GM04504 (cell line): Measurements from ENCODE around the gene TTLL11.
"Not testable (repeated sequence)": the region's sequence is repeated elsewhere in the genome, so short reads cannot be mapped to it uniquely, and the experiment has no call there.

Experiments used
- DNase-seq: peaks from one replicate; pipeline ENCODE4 v3.0.0-alpha.2; 2012; ENCODE audit warnings: low read depth

The TTLL11 gene

GRCh38 chr9:121814594-121814993 lies 278.5 kb downstream of the TTLL11 start:
- no peak for DNase-seq

- no peak for DNase-seq
Observed at GRCh38 chr9:121813519-121814210, 279.4 kb downstream of the TTLL11 start.

- DNase-seq: no peak
Observed at GRCh38 chr9:121812159-121812735, 280.9 kb downstream of the TTLL11 start.

DNA sequence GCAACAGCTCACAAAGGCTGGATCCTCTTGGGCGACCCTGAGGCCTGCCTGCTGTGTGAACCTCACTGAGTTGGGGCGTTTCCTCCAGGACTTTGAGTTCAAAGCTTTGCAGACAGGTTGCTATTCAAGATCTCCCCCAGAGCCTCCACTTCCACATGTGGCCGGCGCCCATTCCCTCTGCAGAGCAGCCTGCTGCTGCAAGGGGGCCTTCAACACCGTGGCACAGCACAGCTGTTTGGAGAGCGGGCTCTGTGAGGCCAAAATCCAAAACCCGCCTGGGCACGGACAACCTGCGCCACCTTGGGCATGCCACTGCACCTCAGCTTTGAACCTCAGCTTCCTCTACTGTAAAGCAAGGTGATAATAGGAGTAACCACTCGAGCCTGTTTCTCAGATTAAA lies 281.4 kb downstream of the TTLL11 start:
- no peak for DNase-seq

GRCh38 chr9:121811140-121811539 lies 282.0 kb downstream of the TTLL11 start:
- DNase-seq: no peak

GRCh38 chr9:121810489-121810888 lies 282.6 kb downstream of the TTLL11 start:
- DNase-seq: no peak

DNA sequence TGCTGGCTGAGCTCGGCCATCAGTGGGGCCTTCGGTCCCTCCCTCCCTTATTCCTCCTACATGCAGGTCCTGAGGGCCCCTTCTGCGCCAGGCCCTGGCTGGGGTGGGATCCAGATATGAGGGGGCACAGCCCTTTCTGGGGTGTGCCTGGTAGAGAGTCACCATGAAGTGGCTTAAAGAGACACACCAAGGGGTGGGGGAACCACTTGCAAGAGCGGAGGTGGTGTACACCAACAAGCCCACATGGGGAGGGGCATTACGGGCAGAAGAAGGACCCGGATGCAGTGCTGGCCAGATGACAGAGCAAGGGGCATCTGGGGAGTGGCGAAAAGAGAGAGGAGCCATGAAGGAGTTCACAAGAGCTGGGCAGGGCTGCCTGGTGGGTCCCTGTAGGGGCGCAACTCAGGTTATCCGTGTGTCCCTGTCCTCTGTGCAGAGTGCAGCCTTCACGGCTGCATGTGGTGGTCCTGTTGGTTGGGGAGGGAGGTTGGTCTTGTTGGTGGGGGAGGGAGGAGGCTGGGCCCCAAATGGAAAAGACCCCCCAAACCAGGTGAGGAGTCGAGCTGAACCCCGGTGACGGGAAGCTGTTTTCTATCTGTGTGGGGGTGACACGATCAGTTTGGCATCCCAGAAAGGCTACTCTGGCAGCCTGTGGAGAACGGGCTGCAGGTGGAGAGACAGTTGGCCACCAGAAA lies 283.6 kb downstream of the TTLL11 start:
- DNase-seq: no peak

- DNase-seq: no peak
Observed at GRCh38 chr9:121808781-121809180, 284.3 kb downstream of the TTLL11 start.

DNA sequence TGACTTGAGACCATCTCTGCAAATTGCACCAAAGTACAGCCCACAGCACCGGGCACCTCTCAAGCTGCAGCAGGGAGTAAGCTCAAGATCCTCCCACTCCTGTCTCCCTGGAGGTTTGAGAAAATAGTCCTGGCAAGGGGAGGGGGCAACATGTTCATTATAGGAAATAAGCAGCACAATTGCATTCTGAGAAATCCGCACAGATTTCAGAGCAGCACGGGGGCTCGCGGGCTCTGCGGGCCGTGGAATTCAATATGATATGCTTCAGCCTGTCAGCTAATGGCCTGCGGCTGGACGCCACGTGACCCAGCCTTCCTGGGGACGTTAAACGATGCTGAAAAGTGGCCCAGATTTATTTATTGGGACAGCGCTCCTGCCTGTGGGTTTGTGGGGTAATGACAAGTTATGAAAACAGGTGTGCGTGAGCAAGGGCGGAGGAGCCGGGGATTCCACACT lies 285.3 kb downstream of the TTLL11 start:
- DNase-seq: no peak

DNA sequence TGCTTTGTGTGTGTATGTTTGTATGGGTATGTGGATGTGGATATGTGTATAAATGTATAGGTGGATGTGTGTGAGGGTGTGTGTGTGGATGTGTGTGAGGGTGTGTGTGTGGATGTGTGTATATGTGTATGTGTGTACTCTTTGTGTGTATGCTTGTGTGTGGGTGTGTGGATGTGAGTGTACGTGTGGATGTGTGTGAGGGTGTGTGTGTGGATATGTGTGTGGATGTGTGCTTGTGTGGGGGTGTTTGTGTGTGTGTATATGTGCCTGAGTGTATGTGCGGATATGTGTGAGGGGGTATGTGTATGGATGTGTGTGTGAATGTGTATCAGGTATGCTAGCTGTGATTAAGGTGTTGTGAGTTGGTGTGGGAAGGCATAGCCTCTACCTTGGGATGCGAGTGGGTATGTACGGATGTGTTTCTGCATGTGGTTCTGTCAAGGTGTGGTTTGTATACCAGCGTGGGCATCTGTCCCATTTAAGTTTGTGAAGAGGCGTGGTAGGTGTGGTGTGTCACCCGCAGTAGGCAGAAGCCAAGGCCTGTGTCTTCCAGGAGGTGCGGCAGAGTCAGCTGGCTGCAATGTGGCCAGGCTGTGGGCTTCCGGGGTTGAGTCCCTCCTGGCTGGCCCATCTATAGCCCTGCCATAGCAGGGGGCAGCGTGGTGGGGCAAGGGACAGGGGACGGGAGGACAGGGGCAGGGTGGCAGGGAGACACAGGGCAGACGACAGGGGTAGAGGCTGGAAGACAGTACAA lies 285.9 kb downstream of the TTLL11 start:
- DNase-seq: no peak

DNA sequence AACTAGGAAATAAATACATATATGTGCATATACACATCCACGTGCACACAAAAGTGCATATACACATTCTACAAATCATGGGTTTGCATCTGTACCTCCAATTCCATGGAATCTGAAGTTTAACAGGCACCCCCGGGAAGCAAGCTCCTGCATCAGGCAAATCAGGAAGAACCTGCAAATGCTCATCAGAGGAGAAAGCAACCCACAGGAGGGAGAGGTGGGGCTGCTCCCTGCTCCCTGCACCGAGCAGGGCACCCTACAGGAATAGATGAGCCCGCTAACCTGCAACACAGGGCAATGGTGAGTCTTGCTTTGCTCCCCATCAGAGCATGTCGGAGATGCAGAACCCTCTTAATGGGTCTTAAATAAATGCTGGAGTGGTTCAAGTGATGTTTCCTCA lies 290.4 kb downstream of the TTLL11 start:
- no peak for DNase-seq

- no peak for DNase-seq
Observed at GRCh38 chr9:121801579-121801978, 291.5 kb downstream of the TTLL11 start.

DNA sequence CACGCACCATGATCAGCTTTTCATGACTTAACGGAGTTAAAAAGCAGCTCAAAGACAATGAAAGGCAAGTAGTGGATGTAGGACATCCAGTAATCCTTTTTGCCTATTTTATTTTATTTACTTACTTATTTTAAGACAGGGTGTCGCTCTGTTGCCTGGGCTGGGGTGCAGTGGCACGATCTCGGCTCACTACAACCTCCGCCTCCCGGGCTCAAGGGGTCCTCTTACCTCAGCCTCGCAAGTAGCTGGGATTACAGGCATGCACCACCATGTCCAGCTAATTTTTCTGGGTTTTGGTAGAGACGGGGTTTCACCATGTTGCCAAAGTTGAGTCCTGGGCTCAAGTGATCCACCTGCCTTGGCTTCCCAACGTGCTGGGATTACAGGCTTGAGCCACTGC lies 292.7 kb downstream of the TTLL11 start:
- DNase-seq: no peak

- no peak for DNase-seq
Observed at GRCh38 chr9:121798941-121799340, 294.2 kb downstream of the TTLL11 start.

DNA sequence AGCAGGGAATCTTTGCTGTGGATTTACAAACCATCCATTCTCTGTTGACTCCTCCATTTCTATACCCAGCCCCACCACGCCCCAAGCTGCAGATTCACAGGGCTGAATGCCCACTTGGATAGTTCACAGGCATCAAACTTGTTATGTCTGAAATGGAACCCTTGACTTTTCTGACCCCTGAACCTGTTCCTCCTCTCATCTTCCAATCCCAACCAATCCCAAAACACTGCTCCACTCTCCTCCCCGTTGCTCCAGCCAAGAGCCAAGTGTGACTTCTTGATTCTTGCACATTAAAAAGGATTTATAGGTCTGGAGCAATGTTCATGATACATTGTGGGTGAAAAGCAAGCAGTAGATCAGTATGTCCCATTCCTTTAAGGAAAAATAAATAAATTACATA lies 296.0 kb downstream of the TTLL11 start:
- no peak for DNase-seq

GRCh38 chr9:121794334-121794733 lies 298.8 kb downstream of the TTLL11 start:
- not testable (repeated sequence) for DNase-seq

DNA sequence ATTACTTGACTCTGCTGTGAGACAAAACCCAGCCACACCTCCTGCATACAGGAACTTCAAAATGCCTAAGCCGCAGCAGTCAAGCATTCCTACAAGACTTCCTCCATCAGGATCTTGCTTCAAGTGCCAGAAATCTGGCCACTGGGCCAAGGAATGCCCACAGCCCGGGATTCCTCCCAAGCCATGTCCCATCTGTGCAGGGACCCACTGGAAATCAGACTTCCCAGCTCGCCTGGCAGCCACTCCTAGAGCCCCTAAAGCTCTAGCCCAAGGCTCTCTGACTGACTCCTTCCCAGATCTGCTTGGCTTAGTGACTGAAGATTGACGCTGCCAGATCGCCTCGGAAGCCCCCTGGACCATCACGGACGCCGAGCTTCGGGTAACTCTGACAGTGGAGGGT lies 300.6 kb downstream of the TTLL11 start:
- not testable (repeated sequence) for DNase-seq

DNA sequence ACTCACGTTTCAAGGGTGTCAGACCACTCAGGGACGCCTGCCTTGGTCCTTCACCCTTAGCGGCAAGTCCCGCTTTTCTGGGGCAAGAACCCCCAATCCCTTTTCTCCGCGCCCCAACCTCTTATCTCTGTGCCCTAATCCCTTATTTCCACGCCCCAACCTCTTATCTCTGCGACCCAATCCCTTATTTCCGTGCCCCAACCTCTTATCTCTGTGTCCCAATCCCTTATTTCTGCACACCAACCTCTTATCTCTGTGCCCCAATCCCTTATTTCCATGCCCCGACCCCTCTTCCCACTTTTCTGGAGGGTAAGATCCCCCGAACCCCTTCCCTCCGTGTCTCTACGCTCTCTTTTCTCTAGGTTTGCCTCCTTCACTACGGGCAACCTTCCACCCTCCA lies 302.3 kb downstream of the TTLL11 start:
- DNase-seq: no peak

DNA sequence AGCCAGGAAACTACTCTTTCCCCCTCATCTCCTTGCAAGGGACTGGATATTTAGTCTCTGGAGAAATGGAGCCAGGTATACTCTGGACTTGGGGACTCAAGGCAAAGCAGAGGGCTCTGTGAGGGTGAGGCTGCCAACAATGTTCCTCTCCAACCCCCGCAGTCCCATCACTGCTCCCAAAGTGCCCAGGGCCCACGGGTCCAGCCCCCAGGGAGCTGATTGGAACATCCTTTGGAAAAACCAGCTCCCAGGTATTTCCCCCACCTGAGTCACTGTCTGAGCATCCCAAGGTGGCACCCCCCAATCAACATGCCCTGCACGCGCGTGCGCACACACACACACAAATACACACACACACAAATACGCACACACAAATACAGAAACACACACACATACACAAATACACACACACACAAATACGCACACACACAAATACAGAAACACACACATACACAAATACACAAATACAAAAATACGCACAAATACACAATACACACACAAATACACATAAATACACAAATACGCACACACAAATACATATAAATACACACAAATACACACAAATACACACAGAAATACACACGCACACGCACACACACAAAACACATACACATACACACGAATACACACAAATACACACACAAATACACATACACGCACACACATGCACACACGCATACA lies 304.3 kb downstream of the TTLL11 start:
- DNase-seq: no peak

GRCh38 chr9:121786998-121787422 lies 306.1 kb downstream of the TTLL11 start:
- DNase-seq: no peak

- no peak for DNase-seq
Observed at GRCh38 chr9:121786543-121786948, 306.6 kb downstream of the TTLL11 start.
